SU-DHL-6 (cell line): ENCODE measurements around the gene STK32B.

Source experiments
- CTCF ChIP-seq: fragments of 200-600 bp; sonication (generic); IDR thresholded peaks from one replicate; pipeline ENCODE4 v1.5.1; 2017; ENCODE audit warnings: antibody characterized with exemption, mild to moderate bottlenecking, low read length, moderate library complexity; ENCODE audit not compliant: insufficient read depth, poor library complexity, severe bottlenecking
- EZH2phosphoT487 ChIP-seq: fragments of 200-600 bp; sonication (generic), shearing (Covaris generic); conservative IDR thresholded peaks from 2 replicates; pipeline ENCODE4 v1.6.1; 2018; ENCODE audit warnings: mild to moderate bottlenecking, antibody characterized with exemption, low read length, moderate library complexity, mixed read lengths

- TF ChIP-seq CTCF = no peak
- TF ChIP-seq EZH2phosphoT487 = no peak
Measured at GRCh38 chr4:5237086-5237660, 185.9 kb downstream of the STK32B start.
